Measurements from ENCODE around the gene YIPF3. TPM values are rescaled to one million over a fixed set of nuclear protein-coding genes. Genes with fewer than 3 reads are reported as not detected.

The YIPF3 gene
- total RNA-seq, 1 donor from 2014 or later, result 83.2 TPM

DNA sequence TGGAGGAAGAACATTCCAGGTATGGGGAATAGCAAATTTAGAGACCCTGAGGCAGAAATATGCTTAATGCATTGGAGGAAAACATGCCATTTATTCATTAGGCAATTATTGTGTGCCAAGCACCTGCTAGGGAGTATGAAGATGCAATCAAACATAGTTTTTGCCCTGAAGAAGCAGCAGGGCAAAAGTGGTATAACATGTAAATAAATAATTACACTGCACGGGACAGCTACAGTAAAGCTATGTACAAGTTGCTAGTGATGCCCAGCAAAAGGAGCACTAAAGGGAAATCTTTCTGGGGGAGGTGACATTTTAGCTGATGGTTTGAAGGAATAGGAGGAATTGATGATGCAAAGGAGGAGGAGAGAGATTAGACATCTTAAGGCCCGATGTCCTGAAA lies 40.0 kb downstream of the YIPF3 start:
- H3K4me3 ChIP-seq (ENCODE audit: low read depth, low read length), result no peak overlapping the region
- TF ChIP-seq, protein P1, sequence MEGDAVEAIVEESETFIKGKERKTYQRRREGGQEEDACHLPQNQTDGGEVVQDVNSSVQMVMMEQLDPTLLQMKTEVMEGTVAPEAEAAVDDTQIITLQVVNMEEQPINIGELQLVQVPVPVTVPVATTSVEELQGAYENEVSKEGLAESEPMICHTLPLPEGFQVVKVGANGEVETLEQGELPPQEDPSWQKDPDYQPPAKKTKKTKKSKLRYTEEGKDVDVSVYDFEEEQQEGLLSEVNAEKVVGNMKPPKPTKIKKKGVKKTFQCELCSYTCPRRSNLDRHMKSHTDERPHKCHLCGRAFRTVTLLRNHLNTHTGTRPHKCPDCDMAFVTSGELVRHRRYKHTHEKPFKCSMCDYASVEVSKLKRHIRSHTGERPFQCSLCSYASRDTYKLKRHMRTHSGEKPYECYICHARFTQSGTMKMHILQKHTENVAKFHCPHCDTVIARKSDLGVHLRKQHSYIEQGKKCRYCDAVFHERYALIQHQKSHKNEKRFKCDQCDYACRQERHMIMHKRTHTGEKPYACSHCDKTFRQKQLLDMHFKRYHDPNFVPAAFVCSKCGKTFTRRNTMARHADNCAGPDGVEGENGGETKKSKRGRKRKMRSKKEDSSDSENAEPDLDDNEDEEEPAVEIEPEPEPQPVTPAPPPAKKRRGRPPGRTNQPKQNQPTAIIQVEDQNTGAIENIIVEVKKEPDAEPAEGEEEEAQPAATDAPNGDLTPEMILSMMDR (IDR thresholded peaks at IDR 0.05; ENCODE audit: insufficient read depth, low read length, severe bottlenecking), result no peak
- no peak for DNase-seq (ENCODE audit: low read depth)
- H3K27me3 ChIP-seq (ENCODE audit: control insufficient read depth, insufficient read depth, low read length), result no peaks in the 10 kb centered on the region
- FAIRE-seq, result no peak
- H3K36me3 ChIP-seq (ENCODE audit: control insufficient read depth, insufficient read depth, low read length), result no peaks in the 10 kb centered on the region

DNA sequence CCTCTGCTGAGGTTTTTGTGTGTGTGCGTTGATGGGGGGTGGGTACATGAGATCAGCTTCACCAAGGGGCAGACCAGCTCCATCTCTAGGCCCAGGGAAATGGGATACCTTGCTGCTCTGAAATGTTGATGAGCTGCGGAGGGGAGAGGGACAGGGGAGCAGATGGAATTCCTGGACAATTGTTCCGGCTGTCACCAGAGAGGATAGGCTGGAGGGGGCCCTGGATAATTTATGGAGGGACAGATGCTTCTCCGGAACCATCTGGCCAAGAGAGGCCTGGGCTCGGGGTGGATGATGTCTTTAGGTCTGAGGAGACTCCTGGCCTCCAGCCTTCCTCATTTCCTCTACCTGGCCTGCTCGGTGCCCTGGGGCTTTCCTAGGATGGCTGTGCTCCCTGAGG lies 41.2 kb downstream of the YIPF3 start:
- TF ChIP-seq, protein P1 (IDR thresholded peaks at IDR 0.05; ENCODE audit: insufficient read depth, low read length, severe bottlenecking), result no peak
- H3K4me3 ChIP-seq (ENCODE audit: low read depth, low read length), result no peak overlapping the region
- FAIRE-seq (no peak), DNase-seq (ENCODE audit: low read depth) (no peak)
- no peaks in the 10 kb centered on the region for H3K27me3 ChIP-seq (ENCODE audit: control insufficient read depth, insufficient read depth, low read length)
- H3K36me3 ChIP-seq (ENCODE audit: control insufficient read depth, insufficient read depth, low read length), result no peaks in the 10 kb centered on the region

DNA sequence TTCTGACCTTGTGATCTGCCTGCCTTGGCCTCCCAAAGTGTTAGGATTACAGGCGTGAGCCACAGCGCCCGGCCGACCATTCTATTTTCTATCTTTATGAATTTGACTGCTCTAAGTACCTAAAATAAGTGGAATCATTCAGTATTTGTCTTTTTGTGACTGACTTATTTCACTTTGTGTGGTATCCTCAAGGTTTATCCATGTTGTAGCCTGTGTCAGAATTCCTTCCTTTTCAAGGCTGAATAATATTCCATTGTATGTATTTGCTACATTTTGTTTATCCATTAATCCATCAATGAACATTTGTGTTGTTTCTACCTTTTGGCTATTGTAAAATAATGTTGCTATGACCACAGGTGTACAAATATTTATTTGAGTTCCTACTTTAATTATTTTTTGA lies 44.2 kb downstream of the YIPF3 start:
- no peak overlapping the region for H3K4me3 ChIP-seq (ENCODE audit: low read depth, low read length)
- H3K36me3 ChIP-seq (ENCODE audit: control insufficient read depth, insufficient read depth, low read length), result no peaks in the 10 kb centered on the region
- H3K27me3 ChIP-seq (ENCODE audit: control insufficient read depth, insufficient read depth, low read length), result no peaks in the 10 kb centered on the region
- FAIRE-seq, result no peak
- no peak for DNase-seq (ENCODE audit: low read depth)
- TF ChIP-seq, protein P1 (IDR thresholded peaks at IDR 0.05; ENCODE audit: insufficient read depth, low read length, severe bottlenecking), result no peak

DNA sequence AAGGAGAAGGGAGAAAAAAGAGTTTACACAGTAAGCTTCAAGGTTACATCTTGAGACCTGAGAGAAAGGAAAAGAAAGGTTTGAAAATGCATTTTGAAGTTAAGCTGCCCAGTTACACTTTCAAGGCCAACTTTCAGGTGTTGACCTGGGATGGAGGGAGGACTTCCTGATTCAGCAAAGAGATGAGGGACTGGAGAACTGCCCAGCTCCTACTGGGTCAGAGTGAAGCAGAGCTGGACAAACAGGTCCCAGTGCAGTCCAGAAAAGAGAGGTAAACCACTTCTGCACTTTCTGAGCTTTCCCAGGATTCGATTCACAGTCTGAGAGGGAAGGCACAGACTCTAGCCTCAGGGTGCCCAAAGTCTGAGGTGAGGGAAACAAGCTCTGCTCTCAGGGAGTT lies 45.3 kb downstream of the YIPF3 start:
- TF ChIP-seq, protein P1 (IDR thresholded peaks at IDR 0.05; ENCODE audit: insufficient read depth, low read length, severe bottlenecking), result no peak
- FAIRE-seq (no peak), DNase-seq (ENCODE audit: low read depth) (no peak)
- Histone ChIP-seq H3K4me3 (ENCODE audit: low read depth, low read length) (no peak overlapping the region), H3K36me3 (ENCODE audit: control insufficient read depth, insufficient read depth, low read length) (no peaks in the 10 kb centered on the region), H3K27me3 (ENCODE audit: control insufficient read depth, insufficient read depth, low read length) (no peaks in the 10 kb centered on the region)

DNA sequence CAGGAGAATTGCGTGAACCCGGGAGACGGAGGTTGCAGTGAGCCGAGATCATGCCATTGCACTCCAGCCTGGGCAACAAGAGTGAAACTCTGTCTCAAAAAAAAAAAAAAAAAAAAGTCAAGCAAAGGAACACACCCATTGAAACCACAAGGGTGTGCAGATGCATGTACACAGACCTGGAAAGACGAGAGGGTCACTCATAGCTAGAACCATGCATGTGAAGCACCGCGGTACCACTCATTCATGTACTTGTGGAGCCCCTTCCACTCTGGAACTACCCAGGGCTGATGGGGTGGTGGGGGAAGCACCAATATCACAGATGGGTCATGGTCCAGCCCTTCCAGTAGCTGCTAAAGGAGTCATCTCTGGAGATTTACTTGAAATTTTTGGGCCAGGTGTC lies 46.8 kb downstream of the YIPF3 start:
- DNase-seq (ENCODE audit: low read depth) (no peak), FAIRE-seq (no peak)
- H3K36me3 ChIP-seq (ENCODE audit: control insufficient read depth, insufficient read depth, low read length), result no peaks in the 10 kb centered on the region
- no peaks in the 10 kb centered on the region for H3K27me3 ChIP-seq (ENCODE audit: control insufficient read depth, insufficient read depth, low read length)
- H3K4me3 ChIP-seq (ENCODE audit: low read depth, low read length), result no peak overlapping the region
- TF ChIP-seq, protein P1 (IDR thresholded peaks at IDR 0.05; ENCODE audit: insufficient read depth, low read length, severe bottlenecking), result no peak

All from bronchial epithelial cell (primary cell).